GM19025 (cell line): ENCODE data around the gene RBBP7.

Source experiments
- ATAC-seq: cut with Tn5 transposase; IDR thresholded peaks from one replicate; pipeline ENCODE4 v1.9.1; 2021; ENCODE audit warnings: mild to moderate bottlenecking, low read depth, moderate library complexity; ENCODE audit not compliant: unreplicated experiment

The RBBP7 gene

GRCh38 chrX:16828124-16828908 lies 41.8 kb downstream of the RBBP7 start:
- no peak for ATAC-seq

DNA sequence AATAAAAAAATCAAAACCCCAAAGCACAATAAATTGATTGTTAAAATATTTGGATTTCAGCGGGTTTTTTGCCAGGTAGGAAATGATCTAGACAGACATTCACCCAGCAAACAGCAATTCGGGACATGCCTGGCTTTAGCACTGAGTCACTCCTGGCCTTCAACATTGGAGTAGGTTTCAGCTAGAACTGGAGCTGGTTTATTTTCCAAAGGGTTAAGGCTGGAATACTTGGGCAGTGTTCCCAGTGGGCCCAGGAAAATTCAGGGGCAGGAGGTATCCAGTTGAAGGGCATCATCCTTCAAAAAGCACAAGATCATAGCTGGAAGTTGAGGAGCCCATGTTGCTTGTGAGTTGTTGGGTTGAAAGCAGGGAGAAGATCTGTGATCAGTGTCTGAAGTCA lies 42.9 kb downstream of the RBBP7 start:
- ATAC-seq = no peak

GRCh38 chrX:16826207-16826606 lies 44.0 kb downstream of the RBBP7 start:
- ATAC-seq = no peak

GRCh38 chrX:16825264-16826035 lies 44.7 kb downstream of the RBBP7 start:
- no peak for ATAC-seq

DNA sequence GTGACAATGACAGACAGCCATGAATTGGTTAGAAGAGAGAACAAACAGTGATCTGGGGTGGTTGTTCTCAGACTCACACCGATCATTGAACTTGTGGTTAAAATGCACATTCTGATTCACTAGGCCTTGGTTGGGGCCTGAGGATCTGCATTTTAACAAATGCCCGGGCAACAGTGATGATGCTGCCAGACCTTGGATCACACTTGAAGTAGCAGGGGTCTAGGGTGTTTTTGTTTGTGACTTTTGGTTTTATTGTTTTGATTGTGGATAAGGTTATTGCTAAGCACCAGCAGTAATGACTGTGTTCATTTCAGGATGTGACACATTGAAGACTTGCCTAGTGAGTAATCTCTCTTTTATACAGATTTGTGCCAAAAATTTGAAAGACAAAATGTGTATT lies 47.4 kb downstream of the RBBP7 start:
- ATAC-seq = no peak

- no peak for ATAC-seq
These were observed 50.5 kb downstream of the RBBP7 start for GRCh38 chrX:16819634-16820033.

- ATAC-seq = no peak
These were observed 55.6 kb downstream of the RBBP7 start for GRCh38 chrX:16814597-16814996.

DNA sequence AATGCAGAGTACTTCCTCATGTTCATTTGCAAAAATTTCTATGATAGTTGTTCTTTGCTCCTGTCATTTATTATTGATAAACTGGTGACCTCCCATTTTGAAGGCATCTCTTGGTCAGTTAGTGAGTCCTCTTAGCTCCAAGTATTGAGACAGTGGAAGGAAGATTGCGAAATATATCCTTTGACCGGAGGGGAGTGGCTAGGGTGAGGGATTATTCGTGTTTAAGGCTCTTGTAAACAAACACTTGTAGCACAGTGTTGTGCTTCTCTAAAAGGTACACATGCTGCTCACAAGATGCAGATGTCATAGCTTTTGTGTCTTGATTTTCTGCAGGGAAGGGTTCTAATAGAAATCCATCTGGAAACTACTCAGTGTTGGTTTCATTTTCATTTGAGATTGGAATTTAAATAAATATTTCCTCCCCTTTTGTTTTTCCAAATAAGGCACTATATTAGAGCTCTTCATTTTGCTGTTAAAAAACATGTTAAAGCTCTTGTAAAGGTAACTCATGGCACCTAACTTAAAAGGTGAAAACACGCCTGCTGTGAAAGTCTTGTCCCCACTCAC lies 62.1 kb downstream of the RBBP7 start:
- no peak for ATAC-seq

GRCh38 chrX:16807548-16807947 lies 62.6 kb downstream of the RBBP7 start:
- no peak for ATAC-seq

DNA sequence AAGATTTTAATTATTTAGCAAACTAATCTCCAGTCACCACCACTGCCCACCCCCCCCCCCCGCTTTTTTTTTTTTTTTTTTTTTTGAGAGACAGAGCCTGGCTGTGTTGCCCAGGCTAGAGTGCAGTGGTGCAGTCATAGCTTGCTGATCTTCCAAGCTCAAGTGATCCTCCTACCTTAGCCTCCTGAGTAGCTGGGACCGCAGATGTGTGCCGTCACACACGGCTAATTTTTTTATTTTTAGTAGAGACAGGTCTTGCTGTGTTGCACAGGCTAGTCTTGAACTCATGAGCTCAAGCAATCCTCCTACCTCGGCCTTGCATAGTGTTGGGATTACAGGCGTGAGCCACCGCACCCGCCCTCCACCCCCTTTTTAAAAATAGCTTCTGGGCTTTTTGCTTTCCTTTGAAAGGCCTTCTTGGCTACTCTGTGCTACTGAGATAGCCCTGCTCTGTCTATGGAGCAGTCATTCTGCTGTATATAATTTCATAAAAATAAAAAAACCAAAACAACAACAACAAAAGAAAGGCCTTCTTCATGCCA lies 65.2 kb downstream of the RBBP7 start:
- ATAC-seq = no peak

GRCh38 chrX:16797841-16798240 lies 72.3 kb downstream of the RBBP7 start:
- ATAC-seq = no peak

DNA sequence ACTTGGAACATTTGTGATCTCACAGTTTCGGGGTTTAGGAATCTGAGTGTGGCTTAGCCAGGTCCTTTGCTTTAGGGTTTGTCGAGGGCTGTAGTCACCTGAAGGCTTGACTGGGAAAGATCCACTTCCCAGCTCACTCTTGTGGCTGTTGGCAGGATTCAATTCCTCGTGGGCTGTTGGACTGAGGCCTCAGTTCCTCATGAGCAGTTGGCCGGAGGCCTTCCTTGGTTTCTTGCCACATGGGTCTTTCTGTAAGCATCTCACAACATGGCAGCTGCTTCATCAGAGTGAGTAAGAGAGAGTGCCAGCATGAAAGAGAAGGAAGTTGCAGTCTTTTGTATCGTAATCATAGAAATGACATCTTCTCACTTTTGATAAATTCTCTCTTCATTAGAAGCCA lies 72.8 kb downstream of the RBBP7 start:
- ATAC-seq = no peak

DNA sequence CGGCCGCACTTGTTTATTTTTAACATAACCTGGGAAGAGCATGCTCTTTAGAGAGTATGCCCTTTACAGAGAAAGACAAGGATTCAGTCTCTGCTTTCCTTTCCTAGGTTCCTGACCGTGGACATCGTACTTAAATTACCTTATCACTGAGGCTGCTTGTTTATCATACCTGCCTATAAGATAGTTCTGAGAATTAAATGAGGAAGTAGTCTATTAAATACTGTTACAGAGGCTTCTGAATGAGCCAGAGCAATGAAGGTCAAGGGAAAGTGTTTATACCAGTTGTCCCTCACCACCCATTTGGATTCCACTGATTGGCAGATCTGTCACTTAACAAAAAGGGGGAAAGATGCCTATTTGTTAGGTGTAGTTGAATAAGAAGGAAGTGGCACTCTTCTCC lies 73.9 kb downstream of the RBBP7 start:
- ATAC-seq = no peak
